Ramos (cell line): ENCODE results near the gene CTNND2.

ENCODE experiments used
- in situ Hi-C: fragments of 300-500 bp; cut with MboI; formaldehyde crosslinking; loops from one replicate; pipeline ENCODE4 v1.14.3; 2022; ENCODE audit warnings: low sequenced_read_pairs; ENCODE audit not compliant: unreplicated experiment

CTNND2 gene

GRCh38 chr5:11791792-11792191, 112.5 kb downstream of the CTNND2 start:
- in situ Hi-C loops = no loop called here

- in situ Hi-C loops = no loop called here
These were observed 114.0 kb downstream of the CTNND2 start for GRCh38 chr5:11790201-11790600.

GRCh38 chr5:11785771-11786352, 118.4 kb downstream of the CTNND2 start:
- in situ Hi-C loops = no loop called here

GRCh38 chr5:11780641-11781345, 123.5 kb downstream of the CTNND2 start:
- in situ Hi-C loops = no loop called here

GRCh38 chr5:11777096-11777495, 127.2 kb downstream of the CTNND2 start:
- in situ Hi-C loops = no loop called here

GRCh38 chr5:11770310-11770709, 133.9 kb downstream of the CTNND2 start:
- in situ Hi-C loops = no loop called here

GRCh38 chr5:11760934-11761603, 143.2 kb downstream of the CTNND2 start:
- in situ Hi-C loops = no loop called here

- in situ Hi-C loops = no loop called here
These were observed 145.9 kb downstream of the CTNND2 start for GRCh38 chr5:11758321-11758720.

GRCh38 chr5:11757661-11758060, 146.6 kb downstream of the CTNND2 start:
- in situ Hi-C loops = no loop called here

- in situ Hi-C loops = no loop called here
These were observed 167.2 kb downstream of the CTNND2 start for GRCh38 chr5:11737010-11737409.

- in situ Hi-C loops = no loop called here
These were observed 169.9 kb downstream of the CTNND2 start for GRCh38 chr5:11734369-11734768.

GRCh38 chr5:11733840-11734192, 170.4 kb downstream of the CTNND2 start:
- in situ Hi-C loops = no loop called here

GRCh38 chr5:11733185-11733839, 170.9 kb downstream of the CTNND2 start:
- in situ Hi-C loops = no loop called here

- in situ Hi-C loops = no loop called here
These were observed 179.3 kb downstream of the CTNND2 start for GRCh38 chr5:11724940-11725339.

- in situ Hi-C loops = no loop called here
These were observed 184.3 kb downstream of the CTNND2 start for GRCh38 chr5:11719888-11720481.

GRCh38 chr5:11715461-11716196, 188.6 kb downstream of the CTNND2 start:
- in situ Hi-C loops = no loop called here

GRCh38 chr5:11711932-11712331, 192.3 kb downstream of the CTNND2 start:
- in situ Hi-C loops = no loop called here

- in situ Hi-C loops = no loop called here
These were observed 195.2 kb downstream of the CTNND2 start for GRCh38 chr5:11709021-11709420.

- in situ Hi-C loops = no loop called here
These were observed 199.3 kb downstream of the CTNND2 start for GRCh38 chr5:11704916-11705315.

GRCh38 chr5:11700391-11700790, 203.9 kb downstream of the CTNND2 start:
- in situ Hi-C loops = no loop called here
